Measurements from ENCODE around the gene MAGOHB. TPM values are rescaled to one million over a fixed set of nuclear protein-coding genes. Genes with fewer than 3 reads are reported as not detected.

Gene MAGOHB
- total RNA-seq (2014; rRNA removed), result 25.6 and 36.8 TPM in 2 replicates
- Bru-seq, nascent RNA, result percentile 86 among the genes with signal in this experiment
- percentile 83 among the genes with signal in this experiment for BruChase-seq, experiment 1, labeled RNA remaining after a 6-hour chase
- BruChase-seq, experiment 2, labeled RNA remaining after a 2-hour chase, result percentile 88 among the genes with signal in this experiment
- long read RNA-seq, transcript MAGOHB-201 (5 exons, 2,623 nt), result major isoform, 7 of 11 reads
- long read RNA-seq, partial matches to known transcripts, result 0 of 11 reads
- long read RNA-seq, other reads (novel, unspliced or antisense), result 2 of 11 reads

DNA sequence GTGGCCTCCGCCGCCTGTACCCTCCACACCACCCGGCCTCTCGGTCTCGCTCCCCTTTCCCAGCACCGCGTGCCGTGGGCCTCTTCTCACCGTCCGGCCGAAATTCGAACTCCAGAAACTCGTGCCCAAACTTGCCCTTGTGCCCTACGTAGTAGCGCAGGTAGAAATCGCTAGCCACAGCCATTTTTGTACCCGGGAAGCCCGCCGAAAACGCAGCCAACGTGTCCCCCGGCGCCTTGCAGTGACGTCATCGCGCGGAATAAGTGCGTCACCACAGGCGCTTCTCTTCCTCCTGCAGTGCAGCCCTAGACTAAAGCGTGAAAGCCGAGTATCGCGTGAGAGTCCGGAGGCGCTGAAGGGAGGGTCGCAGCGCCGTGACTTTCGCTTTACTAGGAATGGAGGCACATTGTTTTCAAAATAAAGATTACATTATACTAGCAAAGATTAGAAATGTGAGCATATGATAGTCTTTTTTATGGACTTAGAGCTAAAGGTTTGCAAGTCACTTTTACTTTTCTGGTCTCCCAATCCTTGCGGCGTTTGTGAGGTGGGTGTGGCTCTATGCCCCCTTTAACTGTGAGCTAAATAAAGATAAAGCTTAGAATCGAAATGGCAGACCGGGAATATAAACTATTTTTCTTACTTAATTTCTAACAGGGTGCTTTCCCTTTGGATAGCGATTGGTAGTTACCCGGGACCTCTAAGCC, at the start of gene MAGOHB:
TSS of gene MAGOHB (minus strand) at position 261 of the 707 bp plus-strand sequence. CDS start at position 184, 77 bp downstream.
- CTCF ChIA-PET, result interaction anchor here (0.6 to 0.7 kb wide), 3 partner anchors 57 to 79 kb away, joined by 3 to 8 read pairs (median 4); no protein-coding TSS in a partner anchor

DNA sequence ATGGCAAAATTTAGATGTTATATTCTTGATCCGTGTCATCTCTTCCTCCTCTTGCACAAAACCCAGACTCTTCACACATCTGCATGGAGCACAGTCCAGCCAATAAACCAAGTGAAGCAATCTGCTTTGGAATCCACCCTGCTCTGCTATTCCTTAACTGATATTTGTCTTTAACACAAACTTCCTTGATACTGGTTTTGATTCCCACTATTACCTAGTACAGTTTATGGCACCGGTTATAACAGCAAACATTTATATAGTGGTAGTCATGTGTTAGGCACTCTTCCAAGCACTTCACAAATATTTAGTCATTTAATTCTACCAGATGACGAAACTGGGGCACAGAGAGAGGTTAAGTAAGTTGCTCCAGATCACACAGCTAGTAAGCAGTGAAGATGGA, 47.9 kb upstream of the MAGOHB start:
- peak overlapping the region; percentile 35 for H3K4me2 ChIP-seq (ENCODE audit: low read length)
- no peaks in the 10 kb centered on the region; the same call in 1 of the 2 replicates for H3K79me2 ChIP-seq (ENCODE audit: low read length)
- no peak for TF ChIP-seq EZH2 (IDR thresholded peaks at IDR 0.05; ENCODE audit: low read length, unreplicated experiment)
- ATAC-seq (peak; percentile 100), DNase-seq (peak; percentile 89)
- H3K27me3 ChIP-seq (ENCODE audit: low read length), result no peaks in the 10 kb centered on the region
- no TSS peak for BruUV-seq (replicated peaks)
- no peaks in the 10 kb centered on the region for H3F3A ChIP-seq (ENCODE audit: low read length, unreplicated experiment)
- H3K9ac ChIP-seq (ENCODE audit: low read length), result no peak overlapping the region; the same call in 1 of the 2 replicates
- no peaks in the 10 kb centered on the region for H3K9me2 ChIP-seq (replicated peaks; ENCODE audit: low read length)
- 0 out of 2 replicates have a peak, but pooled peaks cover 6% of the 10 kb centered on the region for H3K9me3 ChIP-seq (ENCODE audit: low read length)
- H2AFZ ChIP-seq (ENCODE audit: low read length), result no peak overlapping the region
- no peaks in the 10 kb centered on the region for H4K20me1 ChIP-seq (ENCODE audit: low read length)
- H3K36me3 ChIP-seq (ENCODE audit: low read depth, low read length), result peaks cover 17% of the 10 kb centered on the region; the same call in 1 of the 2 replicates
- peak overlapping the region; percentile 68 for H3K27ac ChIP-seq (ENCODE audit: low read length)
- POLR2A ChIA-PET (ENCODE audit: unreplicated experiment), result no interaction called here
- CTCF ChIA-PET, result no interaction called here
- intact Hi-C loops (cut with micrococcal nuclease), result no loop called here
- peaks cover 19% of the 10 kb centered on the region for H3K4me1 ChIP-seq (ENCODE audit: insufficient read depth, low read length)
- H3K4me3 ChIP-seq (ENCODE audit: low read length), result no peak overlapping the region

More for the DNA sequence above, at the start of gene MAGOHB:
- H3K9ac ChIP-seq (ENCODE audit: low read length), result peak within 1 kb of the TSS; percentile 100
- H3K4me1 ChIP-seq (ENCODE audit: insufficient read depth, low read length), result peaks cover 39% of the 10 kb centered on the region
- POLR2A ChIA-PET (ENCODE audit: unreplicated experiment), result interaction anchor here (0.5 to 0.7 kb wide), 3 partner anchors 21 to 58 kb away, joined by 3 to 4 read pairs (median 4); no protein-coding TSS in a partner anchor
- intact Hi-C loops (cut with micrococcal nuclease), result no loop called here
- ATAC-seq (peak; percentile 81), DNase-seq (peak; percentile 95)
- H3K9me2 ChIP-seq (replicated peaks; ENCODE audit: low read length), result no peaks in the 10 kb centered on the region
- TF ChIP-seq EZH2 (IDR thresholded peaks at IDR 0.05; ENCODE audit: low read length, unreplicated experiment) (no peak), EZH2phosphoT487 (IDR thresholded peaks at IDR 0.05; ENCODE audit: borderline replicate concordance, low read length) (no peak)
- TF ChIP-seq, protein P1, sequence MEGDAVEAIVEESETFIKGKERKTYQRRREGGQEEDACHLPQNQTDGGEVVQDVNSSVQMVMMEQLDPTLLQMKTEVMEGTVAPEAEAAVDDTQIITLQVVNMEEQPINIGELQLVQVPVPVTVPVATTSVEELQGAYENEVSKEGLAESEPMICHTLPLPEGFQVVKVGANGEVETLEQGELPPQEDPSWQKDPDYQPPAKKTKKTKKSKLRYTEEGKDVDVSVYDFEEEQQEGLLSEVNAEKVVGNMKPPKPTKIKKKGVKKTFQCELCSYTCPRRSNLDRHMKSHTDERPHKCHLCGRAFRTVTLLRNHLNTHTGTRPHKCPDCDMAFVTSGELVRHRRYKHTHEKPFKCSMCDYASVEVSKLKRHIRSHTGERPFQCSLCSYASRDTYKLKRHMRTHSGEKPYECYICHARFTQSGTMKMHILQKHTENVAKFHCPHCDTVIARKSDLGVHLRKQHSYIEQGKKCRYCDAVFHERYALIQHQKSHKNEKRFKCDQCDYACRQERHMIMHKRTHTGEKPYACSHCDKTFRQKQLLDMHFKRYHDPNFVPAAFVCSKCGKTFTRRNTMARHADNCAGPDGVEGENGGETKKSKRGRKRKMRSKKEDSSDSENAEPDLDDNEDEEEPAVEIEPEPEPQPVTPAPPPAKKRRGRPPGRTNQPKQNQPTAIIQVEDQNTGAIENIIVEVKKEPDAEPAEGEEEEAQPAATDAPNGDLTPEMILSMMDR (conservative IDR thresholded peaks at IDR 0.05; ENCODE audit: low read depth, low read length), result no peak
- no peaks in the 10 kb centered on the region for H3K27me3 ChIP-seq (ENCODE audit: low read length)
- peak within 1 kb of the TSS; percentile 94 for H2AFZ ChIP-seq (ENCODE audit: low read length)
- peaks cover 29% of the 10 kb centered on the region for H3K79me2 ChIP-seq (ENCODE audit: low read length)
- H3K9me3 ChIP-seq (ENCODE audit: low read length), result no peaks in the 10 kb centered on the region
- H3F3A ChIP-seq (ENCODE audit: low read length, unreplicated experiment), result no peaks in the 10 kb centered on the region
- peak within 1 kb of the TSS; percentile 97 for H3K4me2 ChIP-seq (ENCODE audit: low read length)
- H3K27ac ChIP-seq (ENCODE audit: low read length), result peak within 1 kb of the TSS; percentile 80
- BruUV-seq (replicated peaks), result TSS peak; percentile 99
- H4K20me1 ChIP-seq (ENCODE audit: low read length), result no peaks in the 10 kb centered on the region
- peak within 1 kb of the TSS; percentile 88 for H3K4me3 ChIP-seq (ENCODE audit: low read length)
- H3K36me3 ChIP-seq (ENCODE audit: low read depth, low read length), result peaks cover 13% of the 10 kb centered on the region

DNA sequence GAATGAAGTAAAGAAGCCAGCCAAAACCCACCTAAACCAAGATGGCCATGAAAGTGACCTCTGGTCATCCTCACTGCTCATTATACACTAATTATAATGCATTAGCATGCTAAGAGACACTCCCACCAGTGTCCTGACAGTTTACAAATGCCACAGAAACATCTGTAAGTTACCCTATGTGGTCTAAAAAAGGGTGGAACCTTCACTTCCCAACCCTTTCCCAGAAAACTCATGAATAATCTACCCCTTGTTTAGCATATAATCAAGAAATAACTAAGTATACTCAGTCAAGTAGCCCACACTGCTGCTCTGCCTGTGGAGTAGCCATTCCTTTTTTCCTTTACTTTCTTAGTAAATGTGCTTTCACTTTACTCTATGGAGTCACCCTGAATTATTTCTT, 40.6 kb upstream of the MAGOHB start:
- peaks cover 15% of the 10 kb centered on the region; the same call in 1 of the 2 replicates for H3K36me3 ChIP-seq (ENCODE audit: low read depth, low read length)
- H3K79me2 ChIP-seq (ENCODE audit: low read length), result no peaks in the 10 kb centered on the region
- intact Hi-C loops (cut with micrococcal nuclease), result no loop called here
- H3K4me2 ChIP-seq (ENCODE audit: low read length), result no peak overlapping the region
- no peaks in the 10 kb centered on the region for H3F3A ChIP-seq (ENCODE audit: low read length, unreplicated experiment)
- no peak overlapping the region for H3K9ac ChIP-seq (ENCODE audit: low read length)
- no peaks in the 10 kb centered on the region for H4K20me1 ChIP-seq (ENCODE audit: low read length)
- H3K4me3 ChIP-seq (ENCODE audit: low read length), result no peak overlapping the region
- ATAC-seq, result no peak
- H2AFZ ChIP-seq (ENCODE audit: low read length), result no peak overlapping the region
- 0 out of 2 replicates have a peak, but pooled peaks cover 6% of the 10 kb centered on the region for H3K9me3 ChIP-seq (ENCODE audit: low read length)
- POLR2A ChIA-PET (ENCODE audit: unreplicated experiment), result no interaction called here
- CTCF ChIA-PET, result no interaction called here
- BruUV-seq (replicated peaks), result no TSS peak
- no peak overlapping the region for H3K27ac ChIP-seq (ENCODE audit: low read length)
- no peaks in the 10 kb centered on the region for H3K4me1 ChIP-seq (ENCODE audit: insufficient read depth, low read length)
- H3K9me2 ChIP-seq (replicated peaks; ENCODE audit: low read length), result no peaks in the 10 kb centered on the region
- H3K27me3 ChIP-seq (ENCODE audit: low read length), result no peaks in the 10 kb centered on the region
- no peak for TF ChIP-seq EZH2 (IDR thresholded peaks at IDR 0.05; ENCODE audit: low read length, unreplicated experiment)
- TF ChIP-seq, protein P1 (conservative IDR thresholded peaks at IDR 0.05; ENCODE audit: low read depth, low read length), result no peak
- no peak for TF ChIP-seq EZH2phosphoT487 (IDR thresholded peaks at IDR 0.05; ENCODE audit: borderline replicate concordance, low read length)
- DNase-seq, result no peak
